ENCODE results near the gene SUSD6. TPM values are rescaled to one million over a fixed set of nuclear protein-coding genes. Genes with fewer than 3 reads are reported as not detected.
"Not testable (repeated sequence)": the region's sequence is repeated elsewhere in the genome, so short reads cannot be mapped to it uniquely, and the experiment has no call there.

SUSD6 gene
- total RNA-seq, 4 donors from 2014 or later: 54.4 to 66.3 (median 57.7) TPM

DNA sequence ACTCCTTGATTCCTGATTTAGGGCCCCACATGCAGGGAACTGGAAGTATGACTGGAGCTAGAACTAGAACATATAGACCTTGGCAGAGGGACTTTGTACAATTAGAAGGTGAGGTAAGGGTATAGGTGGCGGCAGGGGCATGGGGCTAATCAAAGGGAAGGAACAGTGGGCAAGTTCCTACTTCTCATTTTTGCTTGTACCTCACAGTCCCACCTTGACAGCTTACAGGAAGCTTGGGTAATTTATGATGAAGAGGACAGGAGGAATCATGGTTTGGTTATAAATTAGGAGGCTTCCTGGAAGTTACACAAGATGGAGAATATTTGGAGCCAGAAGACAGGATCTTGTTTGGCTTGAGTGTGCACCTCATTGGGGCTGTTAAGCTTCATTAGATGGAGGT lies 33.4 kb downstream of the SUSD6 start:
- TF ChIP-seq EP300 (IDR thresholded peaks at IDR 0.05) (no peak), POLR2A (IDR thresholded peaks at IDR 0.05) (no peak)
- TF ChIP-seq, protein P1, sequence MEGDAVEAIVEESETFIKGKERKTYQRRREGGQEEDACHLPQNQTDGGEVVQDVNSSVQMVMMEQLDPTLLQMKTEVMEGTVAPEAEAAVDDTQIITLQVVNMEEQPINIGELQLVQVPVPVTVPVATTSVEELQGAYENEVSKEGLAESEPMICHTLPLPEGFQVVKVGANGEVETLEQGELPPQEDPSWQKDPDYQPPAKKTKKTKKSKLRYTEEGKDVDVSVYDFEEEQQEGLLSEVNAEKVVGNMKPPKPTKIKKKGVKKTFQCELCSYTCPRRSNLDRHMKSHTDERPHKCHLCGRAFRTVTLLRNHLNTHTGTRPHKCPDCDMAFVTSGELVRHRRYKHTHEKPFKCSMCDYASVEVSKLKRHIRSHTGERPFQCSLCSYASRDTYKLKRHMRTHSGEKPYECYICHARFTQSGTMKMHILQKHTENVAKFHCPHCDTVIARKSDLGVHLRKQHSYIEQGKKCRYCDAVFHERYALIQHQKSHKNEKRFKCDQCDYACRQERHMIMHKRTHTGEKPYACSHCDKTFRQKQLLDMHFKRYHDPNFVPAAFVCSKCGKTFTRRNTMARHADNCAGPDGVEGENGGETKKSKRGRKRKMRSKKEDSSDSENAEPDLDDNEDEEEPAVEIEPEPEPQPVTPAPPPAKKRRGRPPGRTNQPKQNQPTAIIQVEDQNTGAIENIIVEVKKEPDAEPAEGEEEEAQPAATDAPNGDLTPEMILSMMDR (IDR thresholded peaks at IDR 0.05): no peak
- no peak overlapping the region for H3K27ac ChIP-seq
- WGBS, 2 donors: 94 to 95% methylated on average over 1 of the region's 1 CpG

DNA sequence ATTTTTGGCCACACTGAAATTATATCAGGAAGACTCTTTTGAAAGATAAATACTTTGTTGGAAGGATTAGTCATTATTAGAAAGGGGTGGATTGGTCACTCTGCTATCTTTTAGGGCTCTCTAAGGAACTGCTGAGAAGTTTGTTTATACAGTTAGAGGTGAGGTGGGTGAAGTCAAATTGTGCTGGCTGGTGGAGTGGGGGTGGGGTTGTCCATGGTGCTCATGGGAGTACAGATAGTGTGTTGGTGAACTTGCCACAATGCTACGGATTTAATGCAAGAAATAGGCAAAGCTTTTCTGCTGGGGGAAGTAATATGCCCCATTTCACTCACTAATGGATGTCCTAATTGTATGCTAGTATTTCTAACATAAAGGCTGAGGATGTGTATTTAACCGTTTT lies 35.8 kb downstream of the SUSD6 start:
- no peaks in the 10 kb centered on the region for H3K27me3 ChIP-seq
- no peaks in the 10 kb centered on the region for H3K9me3 ChIP-seq
- peaks cover 0 to 80% (median 59%) of the 10 kb centered on the region in 4 donors for H3K4me1 ChIP-seq
- TF ChIP-seq POLR2A (IDR thresholded peaks at IDR 0.05) (no peak), EP300 (IDR thresholded peaks at IDR 0.05) (no peak)
- TF ChIP-seq, protein P1 (IDR thresholded peaks at IDR 0.05): no peak
- no peak overlapping the region for H3K4me3 ChIP-seq
- H3K36me3 ChIP-seq: peaks cover 0 to 7% (median 0%) of the 10 kb centered on the region in 3 donors
- H3K27ac ChIP-seq: no peak overlapping the region
- no peak for DNase-seq (ENCODE audit: low spot score in 2 of 2)
- WGBS, 2 donors: 75 to 78% methylated on average over 2 of the region's 2 CpGs

More for the DNA sequence above, 33.4 kb downstream of the SUSD6 start:
- H3K4me1 ChIP-seq: peaks cover 0 to 56% (median 35%) of the 10 kb centered on the region in 4 donors
- H3K36me3 ChIP-seq: peaks cover 0 to 10% (median 0%) of the 10 kb centered on the region in 3 donors
- H3K4me3 ChIP-seq: no peak overlapping the region
- no peaks in the 10 kb centered on the region for H3K27me3 ChIP-seq
- no peak for DNase-seq (ENCODE audit: low spot score in 2 of 2)
- H3K9me3 ChIP-seq: peaks cover 0 to 6% (median 0%) of the 10 kb centered on the region in 4 donors

DNA sequence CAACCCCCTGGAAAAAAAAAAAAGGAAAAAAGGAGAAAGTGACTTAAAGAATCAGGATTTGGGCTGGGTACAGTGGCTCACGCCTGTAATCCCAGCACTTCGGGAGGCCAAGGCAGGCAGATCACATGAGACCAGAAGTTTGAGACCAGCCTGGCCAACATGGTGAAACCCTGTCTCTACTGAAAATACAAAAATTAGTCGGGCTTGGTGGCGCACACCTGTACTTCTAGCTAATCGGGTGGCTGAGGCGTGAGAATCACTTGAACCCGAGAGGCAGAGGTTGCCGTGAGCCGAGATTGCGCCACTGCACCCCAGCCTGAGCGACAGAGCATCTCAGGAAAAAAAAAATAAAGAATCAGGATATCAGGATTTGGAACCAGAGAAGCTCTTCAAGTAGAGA lies 36.2 kb downstream of the SUSD6 start:
- DNase-seq (ENCODE audit: low spot score in 2 of 2); H3K9me3 ChIP-seq; H3K36me3 ChIP-seq; H3K4me3 ChIP-seq; H3K27me3 ChIP-seq: not testable (repeated sequence)
- WGBS, 2 donors: 89 to 92% methylated on average over 11 of the region's 11 CpGs
- H3K4me1 ChIP-seq: peaks cover 0 to 83% (median 63%) of the 10 kb centered on the region in 4 donors
- peak overlapping the region in 1 of 4 donors; percentile 80 for H3K27ac ChIP-seq

DNA sequence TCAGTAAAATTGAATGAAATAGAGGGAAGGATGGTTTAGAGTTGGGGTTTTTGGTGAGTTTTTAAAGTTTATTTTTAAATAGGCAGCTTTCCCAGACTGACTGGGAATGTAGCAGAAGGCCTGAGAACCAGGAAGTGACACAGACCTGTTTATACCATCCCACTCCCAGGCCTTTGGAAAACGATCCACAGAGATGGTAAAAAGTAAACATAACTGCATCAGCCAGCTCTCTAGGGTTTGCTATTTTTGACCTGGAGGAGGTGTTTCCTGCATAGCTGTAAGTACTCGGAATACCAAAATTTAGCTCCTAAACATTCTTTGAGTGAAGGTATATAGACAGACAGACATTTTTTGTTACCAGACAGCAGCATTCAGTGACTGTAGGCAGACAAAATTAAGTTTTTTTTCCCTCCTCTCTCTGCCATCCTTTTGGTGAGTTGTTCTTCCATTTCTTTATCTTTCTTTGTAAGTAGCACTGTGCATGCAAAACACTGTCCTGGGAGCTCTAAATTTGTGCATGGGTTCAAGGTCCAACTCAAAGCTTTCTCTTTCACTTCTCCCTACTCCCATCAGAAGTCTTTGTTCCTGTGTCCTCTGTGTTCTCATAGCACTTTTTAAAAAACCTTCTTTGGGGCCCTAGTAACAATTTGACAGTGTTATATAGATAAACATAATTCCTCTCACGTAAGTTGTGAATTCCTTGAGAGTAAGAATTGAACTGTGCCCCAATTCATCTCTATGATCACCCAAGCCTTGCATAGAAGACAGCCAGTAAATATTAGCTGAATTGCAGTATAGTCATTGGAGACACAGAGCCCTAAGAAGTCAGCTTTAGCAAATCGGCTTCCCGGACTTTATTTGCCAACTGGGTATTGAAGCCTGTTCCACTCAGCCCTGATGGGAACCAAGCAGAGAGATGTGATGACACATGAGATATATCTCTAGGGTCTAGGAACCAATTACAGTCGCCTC lies 37.4 kb downstream of the SUSD6 start:
- Histone ChIP-seq H3K4me3 (no peak overlapping the region), H3K36me3 (no peaks in the 10 kb centered on the region), H3K27me3 (no peaks in the 10 kb centered on the region), H3K4me1 (peaks cover 0 to 82% (median 65%) of the 10 kb centered on the region in 4 donors), H3K27ac (peak overlapping the region in 3 of 4 donors; percentile 58 to 80 (median 63)), H3K9me3 (no peaks in the 10 kb centered on the region)
- no peak for TF ChIP-seq EP300 (IDR thresholded peaks at IDR 0.05)
- TF ChIP-seq POLR2A (IDR thresholded peaks at IDR 0.05): no peak
- TF ChIP-seq, protein P1 (IDR thresholded peaks at IDR 0.05): no peak
- DNase-seq (ENCODE audit: low spot score in 2 of 2): no peak
- 26 to 33% methylated on average over 6 of the region's 6 CpGs for WGBS, 2 donors

DNA sequence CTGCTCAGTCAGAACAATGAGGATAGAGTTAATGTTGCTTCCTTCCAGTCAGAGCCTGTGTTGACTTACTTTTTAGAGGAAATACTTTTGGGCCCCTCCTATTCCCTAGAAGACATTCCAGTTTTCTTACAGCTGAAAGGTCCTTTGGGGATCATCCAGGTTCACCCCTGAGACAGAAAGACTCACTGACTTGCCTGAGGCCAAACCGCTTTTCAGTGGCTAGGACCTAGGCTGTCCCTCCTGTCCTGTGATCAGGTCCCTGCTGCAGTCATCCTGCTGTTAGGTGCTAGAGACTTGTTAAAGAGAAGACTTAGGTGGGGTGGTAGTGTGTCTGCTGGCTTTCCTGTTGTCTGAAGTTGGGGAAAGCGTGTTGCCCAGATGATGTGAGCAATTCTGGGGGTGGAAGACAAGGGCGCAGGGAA lies 39.6 kb downstream of the SUSD6 start:
- DNase-seq (ENCODE audit: low spot score in 2 of 2): no peak
- no peaks in the 10 kb centered on the region for H3K36me3 ChIP-seq
- H3K4me1 ChIP-seq: peaks cover 0 to 78% (median 67%) of the 10 kb centered on the region in 4 donors
- peak overlapping the region in 3 of 4 donors; percentile 58 to 80 (median 63) for H3K27ac ChIP-seq
- WGBS, 2 donors: 65 to 69% methylated on average over 3 of the region's 3 CpGs
- no peak overlapping the region for H3K4me3 ChIP-seq
- TF ChIP-seq, protein P1 (IDR thresholded peaks at IDR 0.05): no peak
- no peak for TF ChIP-seq EP300 (IDR thresholded peaks at IDR 0.05)
- TF ChIP-seq POLR2A (IDR thresholded peaks at IDR 0.05): no peak
- H3K27me3 ChIP-seq: no peaks in the 10 kb centered on the region
- no peaks in the 10 kb centered on the region for H3K9me3 ChIP-seq
